A549 (cell line): ENCODE data around the gene NEDD9.

Experiments
- EHMT2 ChIP-seq: fragments of 200-600 bp; sonication (generic); IDR thresholded peaks from 2 replicates; pipeline ENCODE4 v1.6.1; 2016; ENCODE audit warnings: antibody characterized with exemption, low read depth, mild to moderate bottlenecking, moderate library complexity
- FOSB ChIP-seq: fragments of 250-450 bp; sonication (Bioruptor Pico); IDR thresholded peaks from 2 replicates; pipeline ENCODE4 v1.5.0; 2020; ENCODE audit warnings: mild to moderate bottlenecking, moderate library complexity
- KDM1A ChIP-seq: fragments of 200-600 bp; sonication (generic); IDR thresholded peaks from 2 replicates; pipeline ENCODE4 v1.6.1; 2016; ENCODE audit warnings: low read depth, mild to moderate bottlenecking
- MAFK ChIP-seq: fragments of 450-650 bp; IDR thresholded peaks from 2 replicates; pipeline ENCODE4 v1.6.1; 2014; ENCODE audit not compliant: partially characterized antibody
- MAZ ChIP-seq: fragments of 150-350 bp; IDR thresholded peaks from 2 replicates; pipeline ENCODE4 v1.6.1; 2014; ENCODE audit warnings: antibody characterized with exemption, low read depth, low read length, borderline replicate concordance
- PBX3 ChIP-seq: IDR thresholded peaks from 2 replicates; pipeline ENCODE4 v1.6.1; 2012
- POLR2A ChIP-seq: IDR thresholded peaks from 2 replicates; pipeline ENCODE4 v1.6.1; 2012; ENCODE audit warnings: mild to moderate bottlenecking, low read length
- REST ChIP-seq: fragments of 200-600 bp; sonication (generic); IDR thresholded peaks from 2 replicates; pipeline ENCODE4 v1.6.1; 2016; ENCODE audit warnings: antibody characterized with exemption, mild to moderate bottlenecking, moderate library complexity
- RFX5 ChIP-seq: fragments of 450-650 bp; IDR thresholded peaks from 2 replicates; pipeline ENCODE4 v1.7.1; 2014; ENCODE audit warnings: antibody characterized with exemption, mild to moderate bottlenecking, moderate library complexity
- SREBF2 ChIP-seq: fragments of 450-650 bp; IDR thresholded peaks from 2 replicates; pipeline ENCODE4 v1.6.1; 2014; ENCODE audit warnings: mild to moderate bottlenecking, moderate library complexity
- ZC3H11A ChIP-seq: fragments of 450-650 bp; IDR thresholded peaks from 2 replicates; pipeline ENCODE4 v1.6.1; 2014; ENCODE audit warnings: antibody characterized with exemption, mild to moderate bottlenecking
- ZNF302 ChIP-seq: fragments of 250-450 bp; sonication (Bioruptor Pico); IDR thresholded peaks from 2 replicates; pipeline ENCODE4 v1.9.0; 2021; ENCODE audit warnings: inconsistent platforms, mild to moderate bottlenecking, moderate library complexity
- TF ChIP-seq, protein P1 (sequence below): fragments of >200 bp; sonication (Bioruptor Twin); formaldehyde crosslinking; IDR thresholded peaks from 3 replicates; pipeline ENCODE4 v1.5.1; 2016
- TF ChIP-seq, protein P2 (sequence below): fragments of >200 bp; sonication (Bioruptor Twin); formaldehyde crosslinking; IDR thresholded peaks from 2 replicates; pipeline ENCODE4 v1.6.1; 2016

DNA sequence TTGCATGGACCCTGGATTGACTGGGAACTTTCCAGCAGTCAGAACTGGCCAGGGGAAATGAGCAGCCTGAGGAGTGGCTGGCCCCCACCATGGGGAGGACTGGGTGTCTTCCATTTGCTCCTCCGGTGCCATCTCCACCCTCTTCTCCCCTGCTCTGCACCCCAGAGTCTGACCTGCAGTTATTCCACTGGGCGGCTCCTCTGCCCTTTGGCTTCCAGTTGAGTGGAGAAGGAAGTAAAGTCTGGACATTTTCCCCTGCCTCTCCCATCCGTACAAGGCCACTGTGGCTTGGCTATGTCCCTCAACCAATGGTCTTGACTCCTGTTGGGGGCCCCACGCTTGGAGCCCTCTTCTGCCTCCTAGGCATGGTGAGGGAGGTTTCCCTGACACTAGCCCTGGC lies 47.9 kb upstream of the NEDD9 start:
- TF ChIP-seq, protein P1, sequence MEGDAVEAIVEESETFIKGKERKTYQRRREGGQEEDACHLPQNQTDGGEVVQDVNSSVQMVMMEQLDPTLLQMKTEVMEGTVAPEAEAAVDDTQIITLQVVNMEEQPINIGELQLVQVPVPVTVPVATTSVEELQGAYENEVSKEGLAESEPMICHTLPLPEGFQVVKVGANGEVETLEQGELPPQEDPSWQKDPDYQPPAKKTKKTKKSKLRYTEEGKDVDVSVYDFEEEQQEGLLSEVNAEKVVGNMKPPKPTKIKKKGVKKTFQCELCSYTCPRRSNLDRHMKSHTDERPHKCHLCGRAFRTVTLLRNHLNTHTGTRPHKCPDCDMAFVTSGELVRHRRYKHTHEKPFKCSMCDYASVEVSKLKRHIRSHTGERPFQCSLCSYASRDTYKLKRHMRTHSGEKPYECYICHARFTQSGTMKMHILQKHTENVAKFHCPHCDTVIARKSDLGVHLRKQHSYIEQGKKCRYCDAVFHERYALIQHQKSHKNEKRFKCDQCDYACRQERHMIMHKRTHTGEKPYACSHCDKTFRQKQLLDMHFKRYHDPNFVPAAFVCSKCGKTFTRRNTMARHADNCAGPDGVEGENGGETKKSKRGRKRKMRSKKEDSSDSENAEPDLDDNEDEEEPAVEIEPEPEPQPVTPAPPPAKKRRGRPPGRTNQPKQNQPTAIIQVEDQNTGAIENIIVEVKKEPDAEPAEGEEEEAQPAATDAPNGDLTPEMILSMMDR = no peak
- TF ChIP-seq KDM1A (no peak), REST (no peak), POLR2A (no peak), SREBF2 (no peak), PBX3 (no peak), FOSB (CRISPR knock-in tag) (no peak), EHMT2 (no peak), MAZ (no peak), MAFK (no peak), ZNF302 (CRISPR knock-in tag) (no peak), RFX5 (no peak), ZC3H11A (no peak)
- TF ChIP-seq, protein P2, sequence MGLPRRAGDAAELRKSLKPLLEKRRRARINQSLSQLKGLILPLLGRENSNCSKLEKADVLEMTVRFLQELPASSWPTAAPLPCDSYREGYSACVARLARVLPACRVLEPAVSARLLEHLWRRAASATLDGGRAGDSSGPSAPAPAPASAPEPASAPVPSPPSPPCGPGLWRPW = no peak
